ENCODE data around the gene S100A7A. TPM values are rescaled to one million over a fixed set of nuclear protein-coding genes. Genes with fewer than 3 reads are reported as not detected.
A peak's percentile ranks its signal among the peaks of the same experiment; 100 is the strongest.

The S100A7A gene
- polyA plus RNA-seq = 1 to 10 TPM in 1 of 2 donors, under 1 TPM in 1; 0.02 to 1.3 TPM

- Histone ChIP-seq H3K27ac (ENCODE audit: low read depth in 2 of 2, low read length in 1 of 2) (no peak within 1 kb of the TSS), H3K9me3 (ENCODE audit: control insufficient read depth in 2 of 2, insufficient read depth in 1 of 2, low read depth in 1 of 2, low read length in 1 of 2) (peaks cover 0 to 2% of the 10 kb centered on the region in 2 donors), H3K27me3 (ENCODE audit: control insufficient read depth in 1 of 2, insufficient read depth in 2 of 2, low read length in 2 of 2) (no peaks in the 10 kb centered on the region), H3K4me3 (ENCODE audit: low read depth in 1 of 2, low read length in 2 of 2) (no peak within 1 kb of the TSS), H3K36me3 (ENCODE audit: control insufficient read depth in 2 of 2, insufficient read depth in 2 of 2, low read length in 1 of 2) (no peaks in the 10 kb centered on the region), H3K4me1 (ENCODE audit: control insufficient read depth in 2 of 2, insufficient read depth in 2 of 2, low read length in 1 of 2) (no peaks in the 10 kb centered on the region)
- WGBS, 2 donors = 51 to 66% methylated on average over 6 of the region's 6 CpGs
Measured at GRCh38 chr1:153415850-153416570, at the start of gene S100A7A. TSS of gene S100A7A (plus strand) at chr1:153416520. CDS start at chr1:153418083, 1,563 bp downstream.

GRCh38 chr1:153367090-153367489 lies 49.2 kb upstream of the S100A7A start:
- Histone ChIP-seq H3K36me3 (ENCODE audit: control insufficient read depth in 2 of 2, insufficient read depth in 2 of 2, low read length in 1 of 2) (no peaks in the 10 kb centered on the region), H3K4me3 (ENCODE audit: low read depth in 1 of 2, low read length in 2 of 2) (no peak overlapping the region), H3K4me1 (ENCODE audit: control insufficient read depth in 2 of 2, insufficient read depth in 2 of 2, low read length in 1 of 2) (peaks cover 2 to 26% of the 10 kb centered on the region in 2 donors), H3K27ac (ENCODE audit: low read depth in 2 of 2, low read length in 1 of 2) (peak overlapping the region; percentile 45 to 74), H3K27me3 (ENCODE audit: control insufficient read depth in 1 of 2, insufficient read depth in 2 of 2, low read length in 2 of 2) (no peaks in the 10 kb centered on the region), H3K9me3 (ENCODE audit: control insufficient read depth in 2 of 2, insufficient read depth in 1 of 2, low read depth in 1 of 2, low read length in 1 of 2) (no peaks in the 10 kb centered on the region)
- 73 to 77% methylated on average over 2 of the region's 2 CpGs for WGBS, 2 donors

DNA sequence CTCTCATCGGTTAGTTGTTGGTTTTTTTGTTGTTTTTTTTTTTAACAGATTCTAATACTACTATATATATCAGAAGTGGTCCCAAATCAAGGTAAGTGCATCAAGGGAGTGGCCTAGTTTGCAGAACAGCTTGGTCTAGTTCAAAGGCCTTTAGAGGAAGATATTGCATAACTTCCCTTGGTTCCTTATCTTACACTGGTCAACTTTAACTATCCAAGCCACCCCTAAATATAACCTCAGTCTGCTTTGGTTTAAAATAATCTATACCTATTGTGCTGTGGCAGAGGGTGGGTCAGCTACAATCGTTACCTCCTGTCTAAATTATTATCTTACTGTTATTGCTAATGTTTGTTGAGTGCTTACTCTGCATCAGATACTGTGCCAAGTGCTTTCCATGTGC lies 47.8 kb upstream of the S100A7A start:
- WGBS, 2 donors = 60 to 65% methylated on average over 2 of the region's 2 CpGs
- Histone ChIP-seq H3K4me1 (ENCODE audit: control insufficient read depth in 2 of 2, insufficient read depth in 2 of 2, low read length in 1 of 2) (peaks cover 2 to 20% of the 10 kb centered on the region in 2 donors), H3K9me3 (ENCODE audit: control insufficient read depth in 2 of 2, insufficient read depth in 1 of 2, low read depth in 1 of 2, low read length in 1 of 2) (no peaks in the 10 kb centered on the region), H3K27ac (ENCODE audit: low read depth in 2 of 2, low read length in 1 of 2) (no peak overlapping the region), H3K27me3 (ENCODE audit: control insufficient read depth in 1 of 2, insufficient read depth in 2 of 2, low read length in 2 of 2) (no peaks in the 10 kb centered on the region), H3K36me3 (ENCODE audit: control insufficient read depth in 2 of 2, insufficient read depth in 2 of 2, low read length in 1 of 2) (no peaks in the 10 kb centered on the region), H3K4me3 (ENCODE audit: low read depth in 1 of 2, low read length in 2 of 2) (no peak overlapping the region)

DNA sequence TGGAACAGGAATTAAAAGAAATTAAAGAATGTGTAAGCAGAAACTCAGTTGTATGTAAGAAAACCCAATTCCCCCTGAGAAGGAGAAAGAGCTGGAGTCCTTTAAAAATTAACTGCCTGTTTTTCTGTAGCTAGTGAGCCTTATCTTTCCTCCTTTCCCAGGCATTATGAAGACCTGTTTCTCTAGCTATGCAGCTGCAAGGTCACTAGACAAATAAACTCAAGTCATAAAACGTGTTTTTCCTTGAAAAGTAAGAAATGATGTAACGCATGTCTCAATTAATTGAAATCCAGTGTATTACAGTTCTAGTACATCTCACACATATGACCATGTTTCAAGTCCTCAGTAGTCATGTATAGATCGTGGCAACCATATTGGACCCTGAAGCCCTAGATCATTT lies 46.2 kb upstream of the S100A7A start:
- H3K9me3 ChIP-seq (ENCODE audit: control insufficient read depth in 2 of 2, insufficient read depth in 1 of 2, low read depth in 1 of 2, low read length in 1 of 2) = no peaks in the 10 kb centered on the region
- no peaks in the 10 kb centered on the region for H3K36me3 ChIP-seq (ENCODE audit: control insufficient read depth in 2 of 2, insufficient read depth in 2 of 2, low read length in 1 of 2)
- H3K4me3 ChIP-seq (ENCODE audit: low read depth in 1 of 2, low read length in 2 of 2) = no peak overlapping the region
- H3K4me1 ChIP-seq (ENCODE audit: control insufficient read depth in 2 of 2, insufficient read depth in 2 of 2, low read length in 1 of 2) = peaks cover 2 to 16% of the 10 kb centered on the region in 2 donors
- WGBS, 2 donors = 71 to 75% methylated on average over 3 of the region's 3 CpGs
- H3K27me3 ChIP-seq (ENCODE audit: control insufficient read depth in 1 of 2, insufficient read depth in 2 of 2, low read length in 2 of 2) = no peaks in the 10 kb centered on the region
- peak overlapping the region; percentile 67 to 79 for H3K27ac ChIP-seq (ENCODE audit: low read depth in 2 of 2, low read length in 1 of 2)

DNA sequence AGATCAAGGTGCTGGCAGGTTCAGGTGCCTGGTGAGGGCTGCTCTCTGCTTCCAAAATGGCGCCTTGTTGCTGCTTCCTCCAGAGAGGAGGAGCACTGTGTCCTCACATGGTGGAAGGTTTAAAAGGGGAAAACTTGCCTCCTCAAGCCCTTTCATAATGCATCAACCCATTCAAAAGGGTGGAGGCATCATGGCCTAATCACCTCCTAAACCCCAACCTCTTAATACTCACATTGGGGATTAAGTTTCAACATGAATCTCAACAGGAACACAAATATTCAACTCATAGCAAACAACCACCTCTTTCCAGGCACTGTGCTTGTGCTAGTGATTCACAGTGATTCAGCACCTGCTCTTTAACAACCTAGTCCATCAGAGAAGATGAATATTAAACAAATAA lies 45.1 kb upstream of the S100A7A start:
- Histone ChIP-seq H3K9me3 (ENCODE audit: control insufficient read depth in 2 of 2, insufficient read depth in 1 of 2, low read depth in 1 of 2, low read length in 1 of 2) (no peaks in the 10 kb centered on the region), H3K27ac (ENCODE audit: low read depth in 2 of 2, low read length in 1 of 2) (peak overlapping the region; percentile 79 to 93), H3K4me1 (ENCODE audit: control insufficient read depth in 2 of 2, insufficient read depth in 2 of 2, low read length in 1 of 2) (peaks cover 0 to 13% of the 10 kb centered on the region in 2 donors), H3K27me3 (ENCODE audit: control insufficient read depth in 1 of 2, insufficient read depth in 2 of 2, low read length in 2 of 2) (no peaks in the 10 kb centered on the region), H3K4me3 (ENCODE audit: low read depth in 1 of 2, low read length in 2 of 2) (no peak overlapping the region), H3K36me3 (ENCODE audit: control insufficient read depth in 2 of 2, insufficient read depth in 2 of 2, low read length in 1 of 2) (no peaks in the 10 kb centered on the region)
- whole genome bisulfite sequencing, 2 donors = 72 to 77% methylated on average over 1 of the region's 1 CpG

GRCh38 chr1:153372571-153372970 lies 43.7 kb upstream of the S100A7A start:
- Histone ChIP-seq H3K27ac (ENCODE audit: low read depth in 2 of 2, low read length in 1 of 2) (peak overlapping the region; percentile 37 to 47), H3K9me3 (ENCODE audit: control insufficient read depth in 2 of 2, insufficient read depth in 1 of 2, low read depth in 1 of 2, low read length in 1 of 2) (no peaks in the 10 kb centered on the region), H3K4me1 (ENCODE audit: control insufficient read depth in 2 of 2, insufficient read depth in 2 of 2, low read length in 1 of 2) (peaks cover 0 to 13% of the 10 kb centered on the region in 2 donors), H3K27me3 (ENCODE audit: control insufficient read depth in 1 of 2, insufficient read depth in 2 of 2, low read length in 2 of 2) (no peaks in the 10 kb centered on the region), H3K4me3 (ENCODE audit: low read depth in 1 of 2, low read length in 2 of 2) (no peak overlapping the region), H3K36me3 (ENCODE audit: control insufficient read depth in 2 of 2, insufficient read depth in 2 of 2, low read length in 1 of 2) (no peaks in the 10 kb centered on the region)
- 76 to 91% methylated on average over 2 of the region's 2 CpGs for WGBS, 2 donors

DNA sequence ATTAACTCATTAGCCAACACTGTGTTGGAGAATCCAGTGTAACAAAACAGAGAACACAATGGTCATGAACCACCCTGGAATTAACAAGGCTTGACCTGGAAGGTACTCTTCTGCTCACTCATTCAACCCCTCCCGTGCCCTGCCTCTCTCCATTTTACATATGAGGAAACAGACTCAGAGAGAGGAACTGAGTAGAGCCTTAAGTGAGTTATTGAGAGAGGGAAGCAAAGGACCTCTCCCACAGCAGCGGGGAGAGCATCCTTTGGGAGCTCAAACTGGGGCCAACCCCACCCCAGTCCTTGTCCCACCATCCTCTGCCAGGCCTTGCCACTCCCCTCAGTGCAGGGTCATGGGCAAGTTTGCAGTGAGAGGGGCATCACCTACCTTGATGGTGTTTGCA lies 42.2 kb upstream of the S100A7A start:
- no peaks in the 10 kb centered on the region for H3K9me3 ChIP-seq (ENCODE audit: control insufficient read depth in 2 of 2, insufficient read depth in 1 of 2, low read depth in 1 of 2, low read length in 1 of 2)
- WGBS, 2 donors = 41 to 60% methylated on average over 2 of the region's 2 CpGs
- peaks cover 0 to 7% of the 10 kb centered on the region in 2 donors for H3K4me1 ChIP-seq (ENCODE audit: control insufficient read depth in 2 of 2, insufficient read depth in 2 of 2, low read length in 1 of 2)
- H3K27ac ChIP-seq (ENCODE audit: low read depth in 2 of 2, low read length in 1 of 2) = peak overlapping the region; percentile 65 to 91
- H3K4me3 ChIP-seq (ENCODE audit: low read depth in 1 of 2, low read length in 2 of 2) = no peak overlapping the region
- H3K36me3 ChIP-seq (ENCODE audit: control insufficient read depth in 2 of 2, insufficient read depth in 2 of 2, low read length in 1 of 2) = no peaks in the 10 kb centered on the region
- no peaks in the 10 kb centered on the region for H3K27me3 ChIP-seq (ENCODE audit: control insufficient read depth in 1 of 2, insufficient read depth in 2 of 2, low read length in 2 of 2)

DNA sequence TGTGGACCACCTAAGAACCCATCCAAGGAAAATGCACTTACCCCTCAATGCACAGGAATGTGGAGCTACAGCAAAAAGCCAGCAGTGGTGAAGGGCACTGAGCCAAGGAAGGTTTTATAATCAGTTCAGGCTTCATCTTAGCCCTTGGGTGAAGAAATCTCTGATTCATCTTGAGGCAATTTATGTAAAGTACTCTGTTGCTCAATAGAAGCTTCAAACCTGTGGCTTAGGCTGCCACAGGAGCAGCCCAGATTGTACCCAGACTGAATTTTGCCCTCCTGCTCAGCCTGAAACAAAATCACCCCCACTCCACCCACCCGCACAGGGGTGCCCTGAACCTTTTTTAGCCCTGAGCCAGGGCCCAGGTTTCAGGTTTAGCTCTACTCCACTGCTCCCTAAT lies 40.8 kb upstream of the S100A7A start, which contains the start of gene S100A12:
Gene S100A12 (minus strand): TSS at position 111 of the 400 bp plus-strand sequence. CDS start 1,029 bp downstream, outside the sequence.
- Histone ChIP-seq H3K4me3 (ENCODE audit: low read depth in 1 of 2, low read length in 2 of 2) (no peak within 1 kb of the TSS), H3K27me3 (ENCODE audit: control insufficient read depth in 1 of 2, insufficient read depth in 2 of 2, low read length in 2 of 2) (no peaks in the 10 kb centered on the region), H3K9me3 (ENCODE audit: control insufficient read depth in 2 of 2, insufficient read depth in 1 of 2, low read depth in 1 of 2, low read length in 1 of 2) (peaks cover 0 to under 1% of the 10 kb centered on the region in 2 donors), H3K4me1 (ENCODE audit: control insufficient read depth in 2 of 2, insufficient read depth in 2 of 2, low read length in 1 of 2) (peaks cover 0 to 10% of the 10 kb centered on the region in 2 donors), H3K36me3 (ENCODE audit: control insufficient read depth in 2 of 2, insufficient read depth in 2 of 2, low read length in 1 of 2) (no peaks in the 10 kb centered on the region), H3K27ac (ENCODE audit: low read depth in 2 of 2, low read length in 1 of 2) (peak within 1 kb of the TSS; percentile 85 to 93)
- 64 to 73% methylated on average over 1 of the region's 1 CpG for WGBS, 2 donors

DNA sequence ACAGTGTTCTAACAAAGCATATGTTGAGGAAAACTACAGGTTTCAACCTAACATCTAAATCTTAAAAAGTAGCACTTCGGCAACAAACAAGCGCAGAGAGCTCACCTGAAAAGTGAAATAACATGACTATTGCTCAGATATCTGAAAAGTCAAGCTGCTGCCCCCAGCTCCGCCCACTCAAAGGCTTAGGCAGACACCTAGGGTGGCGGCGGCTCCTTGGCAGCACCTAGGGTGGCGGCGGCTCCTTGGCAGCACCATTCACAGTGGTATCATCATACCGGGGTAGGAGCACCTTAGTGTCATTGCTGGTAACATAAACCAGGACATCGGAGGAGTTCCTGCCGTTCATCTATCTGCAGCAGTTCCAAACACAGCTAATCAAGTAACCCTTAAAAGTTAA lies 36.7 kb upstream of the S100A7A start:
- peak overlapping the region in 1 of 2 donors; percentile 14 for H3K27ac ChIP-seq (ENCODE audit: low read depth in 2 of 2, low read length in 1 of 2)
- H3K27me3 ChIP-seq (ENCODE audit: control insufficient read depth in 1 of 2, insufficient read depth in 2 of 2, low read length in 2 of 2) = no peaks in the 10 kb centered on the region
- no peak overlapping the region for H3K4me3 ChIP-seq (ENCODE audit: low read depth in 1 of 2, low read length in 2 of 2)
- peaks cover 0 to 3% of the 10 kb centered on the region in 2 donors for H3K9me3 ChIP-seq (ENCODE audit: control insufficient read depth in 2 of 2, insufficient read depth in 1 of 2, low read depth in 1 of 2, low read length in 1 of 2)
- peaks cover 0 to 10% of the 10 kb centered on the region in 2 donors for H3K4me1 ChIP-seq (ENCODE audit: control insufficient read depth in 2 of 2, insufficient read depth in 2 of 2, low read length in 1 of 2)
- WGBS, 2 donors = 77 to 83% methylated on average over 10 of the region's 10 CpGs
- H3K36me3 ChIP-seq (ENCODE audit: control insufficient read depth in 2 of 2, insufficient read depth in 2 of 2, low read length in 1 of 2) = no peaks in the 10 kb centered on the region

DNA sequence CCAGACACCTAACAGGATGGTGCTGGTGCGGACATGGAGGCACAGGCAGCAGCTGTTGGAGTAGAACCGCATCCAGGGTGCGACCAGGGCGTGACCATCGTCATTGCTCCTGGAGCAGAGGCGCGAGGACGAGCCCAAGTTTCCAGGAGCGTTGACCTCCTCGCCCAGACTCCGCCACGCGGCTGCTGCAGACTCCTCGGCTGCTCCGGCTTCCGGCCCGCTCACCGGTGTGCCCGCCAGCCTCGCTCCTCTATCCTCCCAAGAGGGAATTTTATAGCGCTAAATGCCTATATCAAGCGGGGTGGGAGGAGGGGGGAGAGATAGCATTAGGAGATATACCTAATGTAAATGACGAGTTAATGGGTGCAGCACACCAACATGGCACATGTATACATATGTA lies 35.6 kb upstream of the S100A7A start:
- no peak overlapping the region for H3K4me3 ChIP-seq (ENCODE audit: low read depth in 1 of 2, low read length in 2 of 2)
- H3K27me3 ChIP-seq (ENCODE audit: control insufficient read depth in 1 of 2, insufficient read depth in 2 of 2, low read length in 2 of 2) = no peaks in the 10 kb centered on the region
- no peak overlapping the region for H3K27ac ChIP-seq (ENCODE audit: low read depth in 2 of 2, low read length in 1 of 2)
- 89 to 93% methylated on average over 23 of the region's 23 CpGs for WGBS, 2 donors
- peaks cover 0 to 3% of the 10 kb centered on the region in 2 donors for H3K9me3 ChIP-seq (ENCODE audit: control insufficient read depth in 2 of 2, insufficient read depth in 1 of 2, low read depth in 1 of 2, low read length in 1 of 2)
- no peaks in the 10 kb centered on the region for H3K36me3 ChIP-seq (ENCODE audit: control insufficient read depth in 2 of 2, insufficient read depth in 2 of 2, low read length in 1 of 2)
- H3K4me1 ChIP-seq (ENCODE audit: control insufficient read depth in 2 of 2, insufficient read depth in 2 of 2, low read length in 1 of 2) = peaks cover 0 to 12% of the 10 kb centered on the region in 2 donors

Measured in esophagus (tissue), 2 donors.